SK-N-SH (cell line): ENCODE results near the gene IL22. TPM values are rescaled to one million over a fixed set of nuclear protein-coding genes. Genes with fewer than 3 reads are reported as not detected.

Source experiments
- CTCF ChIA-PET: fragments of 300-600, 350-600 bp; formaldehyde crosslinking; extraction: SDS; loops from one replicate; lab custom pipeline; 2021; lab: Yijun Ruan, JAX
- POLR2A ChIA-PET: fragments of 350-600 bp; sonication (Branson Sonifier 250); formaldehyde crosslinking; extraction: SDS; loops from one replicate; lab custom pipeline; 2020; ENCODE audit warnings: antibody characterized with exemption, inconsistent platforms; lab: Yijun Ruan, JAX
- DNase-seq: peaks from one replicate; pipeline ENCODE4 v3.0.0; 2012
- H2AFZ ChIP-seq: fragments of 200-600 bp; sonication (generic); 2 replicates; pipeline ENCODE4 v1.8.1; 2016; ENCODE audit warnings: antibody characterized with exemption, mild to moderate bottlenecking, low read depth
- H3F3A ChIP-seq: fragments of 200-600 bp; sonication (generic); replicated peaks from 2 replicates; pipeline ENCODE3; 2016; ENCODE audit warnings: antibody characterized with exemption, mild to moderate bottlenecking; ENCODE audit not compliant: insufficient read depth
- H3K27ac ChIP-seq, 2 experiments: fragments of 200-500 bp in 1 of 2; fragments of 200-600 bp in 1 of 2; sonication (Bioruptor generic) in 1 of 2; sonication (generic), shearing (Covaris generic) in 1 of 2; 2 replicates each; pipeline versions ENCODE4 v1.5.1 to v1.6.1; 2014 to 2016; ENCODE audit warnings: low read depth in 2 of 2, inconsistent platforms in 1 of 2, low read length in 1 of 2, mild to moderate bottlenecking in 1 of 2, mixed read lengths in 1 of 2
- H3K27me3 ChIP-seq: fragments of 200-600 bp; sonication (generic), shearing (Covaris generic); 2 replicates; pipeline ENCODE4 v1.6.1; 2016; ENCODE audit warnings: mixed run types; ENCODE audit not compliant: insufficient read depth
- H3K36me3 ChIP-seq, 2 experiments: fragments of 200-500 bp in 1 of 2; fragments of 200-600 bp in 1 of 2; sonication (Bioruptor generic) in 1 of 2; sonication (generic) in 1 of 2; replicated peaks in 1 of 2; 2 replicates each; pipeline versions ENCODE3 to v1.5.1; 2014 to 2016; ENCODE audit warnings: low read length in 1 of 2, mild to moderate bottlenecking in 1 of 2; ENCODE audit not compliant: insufficient read depth in 2 of 2, control insufficient read depth in 1 of 2
- H3K4me1 ChIP-seq, 2 experiments: fragments of 200-500 bp in 1 of 2; fragments of 200-600 bp in 1 of 2; sonication (Bioruptor generic) in 1 of 2; sonication (generic), shearing (Covaris generic) in 1 of 2; 2 replicates each; pipeline versions ENCODE4 v1.5.1 to v1.6.1; 2014 to 2016; ENCODE audit warnings: low read depth in 1 of 2, low read length in 1 of 2, mixed run types in 1 of 2; ENCODE audit not compliant: insufficient read depth in 2 of 2, control insufficient read depth in 1 of 2
- H3K4me2 ChIP-seq: fragments of 200-600 bp; sonication (generic), shearing (Covaris generic); 2 replicates; pipeline ENCODE4 v1.6.1; 2017; ENCODE audit warnings: mixed run types
- H3K4me3 ChIP-seq, 2 experiments: fragments of 200-500 bp in 1 of 2; fragments of 200-600 bp in 1 of 2; sonication (Bioruptor generic) in 1 of 2; sonication (generic), shearing (Covaris generic) in 1 of 2; 2 replicates each; pipeline versions ENCODE4 v1.5.1 to v1.8.1; 2014 to 2016; ENCODE audit warnings: low read depth in 2 of 2, inconsistent platforms in 1 of 2, low read length in 1 of 2, mild to moderate bottlenecking in 1 of 2, mixed read lengths in 1 of 2, moderate library complexity in 1 of 2
- H3K79me2 ChIP-seq: fragments of 200-600 bp; sonication (generic); 2 replicates; pipeline ENCODE4 v1.8.1; 2017; ENCODE audit warnings: mild to moderate bottlenecking; ENCODE audit not compliant: insufficient read depth
- H3K9ac ChIP-seq: fragments of 200-600 bp; sonication (generic); 2 replicates; pipeline ENCODE4 v1.6.1; 2017; ENCODE audit warnings: mixed run types
- H3K9me2 ChIP-seq: fragments of 200-600 bp; sonication (generic); 2 replicates; pipeline ENCODE4 v1.6.1; 2017; ENCODE audit warnings: mixed run types
- H3K9me3 ChIP-seq: fragments of 200-600 bp; sonication (generic); 2 replicates; pipeline ENCODE4 v1.6.1; 2017; ENCODE audit warnings: mixed run types, mild to moderate bottlenecking, moderate library complexity
- H4K20me1 ChIP-seq: fragments of 200-600 bp; sonication (generic); 2 replicates; pipeline ENCODE4 v1.6.1; 2017; ENCODE audit warnings: mild to moderate bottlenecking, mixed run types; ENCODE audit not compliant: insufficient read depth
- CHD2 ChIP-seq: fragments of 150-350 bp; IDR thresholded peaks from 2 replicates; pipeline ENCODE4 v1.6.1; 2018; ENCODE audit warnings: low read length; ENCODE audit not compliant: partially characterized antibody
- ELF1 ChIP-seq: IDR thresholded peaks from 2 replicates; pipeline ENCODE4 v1.4.0; 2012
- EP300 ChIP-seq, 2 experiments: IDR thresholded peaks; 2 replicates each; pipeline versions ENCODE4 v1.4.0 to v1.6.1; 2012; ENCODE audit warnings: borderline replicate concordance in 1 of 2, low read depth in 1 of 2, low read length in 1 of 2
- EZH2phosphoT487 ChIP-seq: fragments of 200-600 bp; sonication (generic); IDR thresholded peaks from 2 replicates; pipeline ENCODE4 v1.6.1; 2017; ENCODE audit warnings: low read depth, mixed run types, mild to moderate bottlenecking, antibody characterized with exemption, moderate library complexity, borderline replicate concordance
- FOSL2 ChIP-seq: IDR thresholded peaks from 2 replicates; pipeline ENCODE4 v1.4.0; 2012; ENCODE audit warnings: low read depth, mild to moderate bottlenecking, moderate library complexity, borderline replicate concordance
- FOXJ3 ChIP-seq: sonication (generic); formaldehyde crosslinking; IDR thresholded peaks from 2 replicates; pipeline ENCODE4 v1.5.1; 2020; ENCODE audit warnings: mild to moderate bottlenecking, missing genetic modification reagents
- GABPA ChIP-seq: IDR thresholded peaks from 2 replicates; pipeline ENCODE4 v1.4.0; 2012; ENCODE audit warnings: low read depth, mild to moderate bottlenecking
- GATA2 ChIP-seq: sonication (generic); formaldehyde crosslinking; IDR thresholded peaks from 2 replicates; pipeline ENCODE4 v1.5.0; 2020; ENCODE audit warnings: mild to moderate bottlenecking, missing genetic modification reagents
- JUND ChIP-seq: IDR thresholded peaks from 2 replicates; pipeline ENCODE4 v1.4.0; 2012
- MAX ChIP-seq: IDR thresholded peaks from 2 replicates; pipeline ENCODE4 v1.4.0; 2012; ENCODE audit warnings: low read depth
- MEF2A ChIP-seq: IDR thresholded peaks from 2 replicates; pipeline ENCODE4 v1.4.0; 2012; ENCODE audit warnings: low read depth, borderline replicate concordance
- MXI1 ChIP-seq: IDR thresholded peaks from 2 replicates; pipeline ENCODE4 v1.6.1; 2012; ENCODE audit warnings: mild to moderate bottlenecking, low read depth, low read length, improper control_type of control experiment
- NFIC ChIP-seq: IDR thresholded peaks from 2 replicates; pipeline ENCODE4 v1.4.0; 2012; ENCODE audit warnings: borderline replicate concordance
- PBX3 ChIP-seq: IDR thresholded peaks from 2 replicates; pipeline ENCODE4; 2012
- POLR2AphosphoS5 ChIP-seq: IDR thresholded peaks from 2 replicates; pipeline ENCODE4 v1.6.1; 2012; ENCODE audit warnings: low read depth, low read length
- RAD21 ChIP-seq: IDR thresholded peaks from 2 replicates; pipeline ENCODE4 v1.6.1; 2012; ENCODE audit warnings: mild to moderate bottlenecking, low read length
- SIN3A ChIP-seq: IDR thresholded peaks from 2 replicates; pipeline ENCODE4 v1.6.1; 2012; ENCODE audit warnings: low read depth, mild to moderate bottlenecking, low read length, moderate library complexity, borderline replicate concordance
- TCF12 ChIP-seq: IDR thresholded peaks from 2 replicates; pipeline ENCODE4 v1.4.0; 2012
- TEAD4 ChIP-seq: IDR thresholded peaks from 2 replicates; pipeline ENCODE4 v1.4.0; 2012; ENCODE audit warnings: mild to moderate bottlenecking, borderline replicate concordance; ENCODE audit not compliant: insufficient read depth
- WGBS: methylation state at CpG from one replicate; pipeline ENCODE4 v1.1.6; 2017; ENCODE audit warnings: low lambda C conversion rate; 5-methylcytosine and 5-hydroxymethylcytosine counted together
- polyA plus RNA-seq, 3 experiments: library from polyadenylated mRNA; depleted of rRNA; stranded (reverse); fragments of >200 nt; gene quantifications; 2 replicates each; pipeline ENCODE4 v1.2.3, GENCODE V29; 2012
- TF ChIP-seq, protein P1 (sequence below): fragments of 150-350 bp; IDR thresholded peaks from 2 replicates; pipeline ENCODE4 v1.6.1; 2016; ENCODE audit warnings: mild to moderate bottlenecking, low read depth, low read length
- TF ChIP-seq, protein P2 (sequence below): fragments of 200-600 bp; sonication (generic); IDR thresholded peaks from 2 replicates; pipeline ENCODE4 v1.6.1; 2017; ENCODE audit warnings: antibody characterized with exemption, mild to moderate bottlenecking, moderate library complexity
- TF ChIP-seq, protein P3 (sequence below): IDR thresholded peaks from 2 replicates; pipeline ENCODE4 v1.4.0; 2012; ENCODE audit warnings: low read depth, borderline replicate concordance

The IL22 gene
- polyA plus RNA-seq, 1 of the 3 experiments (the other 2 are of a cell fraction): not detected

DNA sequence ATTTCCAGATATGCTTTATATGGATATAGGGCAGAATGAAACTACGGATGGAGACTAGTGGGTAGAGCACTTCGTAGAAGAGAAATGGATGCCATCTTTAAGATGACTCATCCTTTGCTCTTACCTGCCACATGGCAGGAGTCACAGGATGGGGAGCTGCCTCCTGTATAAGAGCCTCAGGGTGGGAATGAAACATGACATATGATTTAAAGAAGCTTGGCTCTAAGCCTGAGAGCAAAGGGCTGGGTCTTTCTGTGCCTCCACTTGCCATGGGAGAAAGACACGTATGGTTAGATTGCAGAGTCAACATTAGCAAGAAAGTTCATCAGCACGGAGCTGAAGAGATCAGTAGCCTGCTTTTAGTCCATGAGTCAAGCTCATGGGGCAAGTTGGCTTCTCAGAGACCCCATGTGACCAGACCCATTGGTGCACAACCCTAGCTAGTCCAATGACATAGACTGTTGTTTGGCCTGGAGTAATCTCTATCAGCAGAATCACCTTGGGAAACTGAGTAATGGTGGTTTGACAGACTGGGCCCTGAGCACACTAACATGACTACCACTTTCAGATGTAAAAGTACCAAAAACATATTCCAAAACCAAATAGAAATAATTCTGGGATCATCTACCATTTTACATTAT is 38.1 kb upstream of the IL22 start (continued):
- TF ChIP-seq FOSL2: no peak
- no peak for TF ChIP-seq GABPA
- TF ChIP-seq, protein P1, sequence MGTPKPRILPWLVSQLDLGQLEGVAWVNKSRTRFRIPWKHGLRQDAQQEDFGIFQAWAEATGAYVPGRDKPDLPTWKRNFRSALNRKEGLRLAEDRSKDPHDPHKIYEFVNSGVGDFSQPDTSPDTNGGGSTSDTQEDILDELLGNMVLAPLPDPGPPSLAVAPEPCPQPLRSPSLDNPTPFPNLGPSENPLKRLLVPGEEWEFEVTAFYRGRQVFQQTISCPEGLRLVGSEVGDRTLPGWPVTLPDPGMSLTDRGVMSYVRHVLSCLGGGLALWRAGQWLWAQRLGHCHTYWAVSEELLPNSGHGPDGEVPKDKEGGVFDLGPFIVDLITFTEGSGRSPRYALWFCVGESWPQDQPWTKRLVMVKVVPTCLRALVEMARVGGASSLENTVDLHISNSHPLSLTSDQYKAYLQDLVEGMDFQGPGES: no peak
- no peak for TF ChIP-seq MXI1
- TF ChIP-seq POLR2AphosphoS5: no peak
- no peak for TF ChIP-seq MAX
- TF ChIP-seq CHD2: no peak

DNA sequence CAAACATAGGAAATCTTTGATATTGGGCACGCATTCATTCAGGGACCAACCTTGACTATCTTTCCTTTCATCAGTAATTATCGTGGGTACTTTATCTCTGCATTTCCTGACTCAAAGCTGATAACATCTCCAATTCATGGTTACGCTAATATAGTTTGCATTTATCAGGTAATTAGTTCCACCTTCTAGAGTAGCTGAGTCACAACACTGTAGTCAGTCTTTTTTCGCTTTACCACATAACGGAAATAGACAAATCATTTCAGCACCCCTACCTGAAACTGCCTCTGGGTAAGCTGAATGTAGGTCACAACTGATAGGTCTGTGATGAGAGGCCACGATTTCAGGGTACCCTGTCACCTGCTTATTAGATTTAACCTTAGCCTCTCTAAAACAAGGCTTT is 36.7 kb upstream of the IL22 start:
- H3K4me2 ChIP-seq: no peak overlapping the region
- no peaks in the 10 kb centered on the region for H4K20me1 ChIP-seq
- TF ChIP-seq EP300 (IDR thresholded peaks at IDR 0.05; ENCODE audit: borderline replicate concordance in 1 of 2, low read depth in 1 of 2, low read length in 1 of 2) (peak in 1 of 2 experiments; percentile 30; a peak in 1 of 4 replicates), ELF1 (no peak), FOXJ3 (CRISPR knock-in tag) (no peak), PBX3 (peak; percentile 35), GABPA (no peak), GATA2 (CRISPR knock-in tag) (peak; percentile 38; the same call in 1 of the 2 replicates), RAD21 (no peak), CHD2 (no peak), MXI1 (no peak), FOSL2 (no peak), EZH2phosphoT487 (no peak), MAX (no peak), NFIC (no peak), POLR2AphosphoS5 (peak; percentile 18; the same call in 1 of the 2 replicates), SIN3A (no peak), JUND (peak; percentile 48), MEF2A (no peak), TCF12 (peak; percentile 54; the same call in 1 of the 2 replicates), TEAD4 (peak; percentile 18; the same call in 1 of the 2 replicates)
- TF ChIP-seq, protein P2, sequence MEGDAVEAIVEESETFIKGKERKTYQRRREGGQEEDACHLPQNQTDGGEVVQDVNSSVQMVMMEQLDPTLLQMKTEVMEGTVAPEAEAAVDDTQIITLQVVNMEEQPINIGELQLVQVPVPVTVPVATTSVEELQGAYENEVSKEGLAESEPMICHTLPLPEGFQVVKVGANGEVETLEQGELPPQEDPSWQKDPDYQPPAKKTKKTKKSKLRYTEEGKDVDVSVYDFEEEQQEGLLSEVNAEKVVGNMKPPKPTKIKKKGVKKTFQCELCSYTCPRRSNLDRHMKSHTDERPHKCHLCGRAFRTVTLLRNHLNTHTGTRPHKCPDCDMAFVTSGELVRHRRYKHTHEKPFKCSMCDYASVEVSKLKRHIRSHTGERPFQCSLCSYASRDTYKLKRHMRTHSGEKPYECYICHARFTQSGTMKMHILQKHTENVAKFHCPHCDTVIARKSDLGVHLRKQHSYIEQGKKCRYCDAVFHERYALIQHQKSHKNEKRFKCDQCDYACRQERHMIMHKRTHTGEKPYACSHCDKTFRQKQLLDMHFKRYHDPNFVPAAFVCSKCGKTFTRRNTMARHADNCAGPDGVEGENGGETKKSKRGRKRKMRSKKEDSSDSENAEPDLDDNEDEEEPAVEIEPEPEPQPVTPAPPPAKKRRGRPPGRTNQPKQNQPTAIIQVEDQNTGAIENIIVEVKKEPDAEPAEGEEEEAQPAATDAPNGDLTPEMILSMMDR: no peak
- TF ChIP-seq, protein P1: no peak
- TF ChIP-seq, protein P3, sequence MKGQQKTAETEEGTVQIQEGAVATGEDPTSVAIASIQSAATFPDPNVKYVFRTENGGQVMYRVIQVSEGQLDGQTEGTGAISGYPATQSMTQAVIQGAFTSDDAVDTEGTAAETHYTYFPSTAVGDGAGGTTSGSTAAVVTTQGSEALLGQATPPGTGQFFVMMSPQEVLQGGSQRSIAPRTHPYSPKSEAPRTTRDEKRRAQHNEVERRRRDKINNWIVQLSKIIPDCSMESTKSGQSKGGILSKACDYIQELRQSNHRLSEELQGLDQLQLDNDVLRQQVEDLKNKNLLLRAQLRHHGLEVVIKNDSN: no peak
- no peak for DNase-seq
- 46% methylated on average over 6 of the region's 6 CpGs for WGBS
- POLR2A ChIA-PET: no interaction called here
- CTCF ChIA-PET: interaction anchor here (1.0 to 2.3 kb wide), 4 partner anchors 12 to 67 kb away, joined by 4 to 11 read pairs (median 6); no protein-coding TSS in a partner anchor
- no peaks in the 10 kb centered on the region for H3K27me3 ChIP-seq
- H3K9me3 ChIP-seq: no peaks in the 10 kb centered on the region
- H3K4me3 ChIP-seq: no peak overlapping the region
- H3K79me2 ChIP-seq: no peaks in the 10 kb centered on the region
- peaks cover 0 to 3% of the 10 kb centered on the region in 2 experiments; a peak in 2 of 4 replicates for H3K4me1 ChIP-seq
- H3K36me3 ChIP-seq: peaks cover 13% of the 10 kb centered on the region in 2 experiments
- H3K27ac ChIP-seq: no peak overlapping the region
- no peak overlapping the region for H3K9ac ChIP-seq
- H3K9me2 ChIP-seq: no peaks in the 10 kb centered on the region
- H2AFZ ChIP-seq: no peak overlapping the region
- no peaks in the 10 kb centered on the region for H3F3A ChIP-seq
